Ureter (tissue), 1 donor: ENCODE data around the gene CPSF7. TPM values are rescaled to one million over a fixed set of nuclear protein-coding genes. Genes with fewer than 3 reads are reported as not detected.
A peak's percentile ranks its signal among the peaks of the same experiment; 100 is the strongest.
"Not testable (repeated sequence)": the region's sequence is repeated elsewhere in the genome, so short reads cannot be mapped to it uniquely, and the experiment has no call there.

Experiments
- DNase-seq: peaks from one replicate; pipeline ENCODE4 v3.0.0-alpha.2; 2020; ENCODE audit warnings: low spot score
- total RNA-seq: library from RNA; stranded (reverse); gene quantifications from one replicate; pipeline ENCODE4 v1.2.4, GENCODE V29; 2023
- donor health status: DM: yes; HTN: yes; CAD: no.

The CPSF7 gene
- total RNA-seq, 1 donor from 2014 or later = 124 TPM

DNA sequence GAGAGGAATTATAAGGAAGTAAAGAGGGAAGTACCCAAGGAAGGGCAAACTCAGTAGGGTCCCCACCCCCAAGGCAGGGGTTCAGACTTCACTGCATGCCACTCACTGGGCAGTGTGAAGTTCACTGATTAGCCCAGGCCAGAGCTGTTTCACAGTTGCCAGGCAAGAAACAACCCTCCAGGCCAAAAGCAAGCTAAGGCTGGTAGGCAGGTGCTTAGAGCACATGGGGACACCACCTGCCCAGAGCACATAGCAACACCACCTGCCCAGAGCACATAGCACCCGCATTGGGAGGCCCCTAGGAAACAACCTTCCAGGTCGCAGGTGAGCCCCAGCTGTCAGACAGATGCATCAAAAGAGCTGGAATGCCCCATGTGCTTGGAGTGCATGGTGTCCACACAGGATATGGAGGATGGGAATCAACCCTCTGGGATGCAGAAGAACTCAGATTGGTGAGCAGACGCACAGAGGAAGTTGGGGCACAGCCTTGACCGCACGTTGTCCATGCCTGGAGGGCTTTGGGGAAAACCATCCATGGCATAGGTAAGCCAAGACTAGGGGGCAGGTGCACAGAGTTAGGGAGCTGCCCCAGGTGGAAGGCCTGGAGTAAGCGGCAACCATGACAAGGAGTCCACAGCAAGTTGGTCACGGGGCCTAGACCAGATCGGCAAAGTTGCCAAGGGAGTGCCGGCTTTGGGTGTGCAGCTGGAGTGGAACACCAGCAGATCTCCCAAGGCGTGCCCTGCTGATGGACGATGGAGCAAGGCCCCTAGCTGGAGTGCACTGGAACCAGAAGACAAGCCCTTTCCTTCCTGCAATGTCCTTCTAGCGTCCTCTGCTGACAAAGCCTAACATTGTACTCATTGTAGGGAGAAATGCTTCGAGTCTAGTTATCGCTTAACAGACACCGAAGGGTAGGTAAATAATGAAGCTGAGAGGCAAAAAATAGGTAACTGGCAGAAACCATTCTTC is 45.2 kb downstream of the CPSF7 start:
- no peak for DNase-seq

DNA sequence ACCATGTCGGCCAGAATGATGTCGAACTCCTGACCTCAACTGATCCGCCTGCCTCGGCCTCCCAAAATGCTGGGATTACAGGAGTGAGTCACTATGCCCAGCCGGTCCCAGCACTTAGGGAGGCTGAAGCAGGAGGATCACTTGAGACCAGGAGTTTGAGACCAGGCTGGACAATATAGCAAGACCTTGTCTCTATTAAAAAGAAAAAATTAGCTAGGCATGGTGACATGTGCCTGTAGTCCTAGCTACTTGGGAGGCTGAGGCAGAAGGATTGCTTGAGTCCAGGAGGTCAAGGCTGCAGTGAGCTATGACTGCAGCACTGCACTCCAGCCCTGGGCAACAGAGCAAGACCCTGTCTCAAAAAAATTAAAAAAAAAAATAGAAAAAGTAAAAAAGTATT is 45.9 kb downstream of the CPSF7 start:
- DNase-seq = not testable (repeated sequence)

DNA sequence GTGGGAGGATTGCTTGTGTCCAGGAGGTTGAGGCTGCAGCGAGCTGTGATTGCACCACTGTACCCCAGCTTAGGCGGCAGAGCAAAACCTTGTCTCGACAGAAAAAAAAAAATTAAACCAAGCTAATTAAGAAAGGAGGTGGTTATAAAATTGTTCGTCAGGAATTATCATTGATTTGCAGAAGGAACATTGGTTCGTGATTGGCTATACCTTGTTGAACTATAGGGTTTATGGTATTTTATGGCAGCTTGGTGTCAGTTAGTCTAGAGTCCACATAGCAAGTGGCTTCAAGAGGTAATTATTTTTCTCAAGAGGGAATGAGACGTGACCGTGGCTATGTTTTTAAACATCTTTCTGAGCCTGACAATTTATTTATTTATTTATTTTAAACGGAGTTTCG is 48.9 kb downstream of the CPSF7 start:
- DNase-seq = no peak

DNA sequence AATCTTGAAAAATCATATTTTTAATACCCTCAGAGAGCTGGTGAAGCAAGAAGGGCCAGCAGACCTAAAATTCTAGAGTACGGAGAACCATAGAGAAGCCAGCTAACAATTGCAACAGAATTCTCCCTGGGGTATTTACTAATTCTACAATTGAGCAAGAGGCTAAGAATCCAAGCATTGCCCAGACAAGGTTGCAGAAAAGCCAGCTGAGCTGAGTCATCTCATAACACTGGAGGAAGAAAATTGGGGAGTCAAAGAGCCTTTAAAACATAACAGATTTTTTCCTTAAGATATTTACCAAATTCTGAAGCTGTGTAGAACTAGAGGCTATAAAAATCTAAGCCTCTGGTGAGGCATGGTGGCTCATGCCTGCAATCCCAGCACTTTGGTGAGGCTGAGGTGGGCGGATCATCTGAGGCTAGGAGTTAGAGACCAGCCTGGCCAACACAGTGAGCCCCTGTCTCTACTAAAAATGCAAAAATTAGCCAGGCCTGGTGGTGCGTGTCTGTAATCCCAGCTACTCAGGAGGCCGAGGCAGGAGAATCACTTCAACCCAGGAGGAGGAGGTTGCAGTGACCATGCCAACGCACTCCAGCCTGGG is 51.0 kb downstream of the CPSF7 start:
- DNase-seq = no peak

DNA sequence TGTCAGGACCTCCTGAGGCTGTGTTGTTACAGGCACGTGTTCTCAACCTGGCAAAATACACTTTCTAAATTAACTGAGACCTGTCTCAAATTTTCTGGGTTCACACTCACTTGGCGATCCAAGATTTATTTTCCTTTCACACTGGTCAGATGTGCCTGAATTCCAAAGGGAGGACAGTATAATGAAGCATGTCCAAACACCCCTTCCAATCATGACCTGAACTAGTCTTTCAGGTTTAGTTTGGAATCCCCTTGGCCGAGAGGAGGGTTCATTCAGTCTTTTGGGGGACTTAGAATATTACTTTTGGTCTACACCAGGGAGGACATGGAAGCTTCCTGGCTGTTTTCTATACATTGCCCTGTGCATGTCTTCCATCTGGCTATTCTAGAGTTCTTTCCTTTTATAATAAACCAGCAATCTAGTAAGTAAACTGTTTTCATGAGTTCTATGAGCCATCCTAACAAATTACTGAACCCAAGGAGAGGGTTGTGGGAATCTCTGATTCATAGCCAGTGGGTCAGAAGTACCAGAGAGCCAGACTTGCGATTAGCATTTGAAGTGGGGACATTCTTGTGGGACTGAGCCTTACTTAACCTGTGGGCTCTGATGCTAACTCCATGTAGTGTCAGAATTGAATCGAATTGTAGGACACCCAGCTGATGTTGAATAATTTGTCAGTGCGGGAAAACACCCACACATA is 52.2 kb downstream of the CPSF7 start:
- no peak for DNase-seq

DNA sequence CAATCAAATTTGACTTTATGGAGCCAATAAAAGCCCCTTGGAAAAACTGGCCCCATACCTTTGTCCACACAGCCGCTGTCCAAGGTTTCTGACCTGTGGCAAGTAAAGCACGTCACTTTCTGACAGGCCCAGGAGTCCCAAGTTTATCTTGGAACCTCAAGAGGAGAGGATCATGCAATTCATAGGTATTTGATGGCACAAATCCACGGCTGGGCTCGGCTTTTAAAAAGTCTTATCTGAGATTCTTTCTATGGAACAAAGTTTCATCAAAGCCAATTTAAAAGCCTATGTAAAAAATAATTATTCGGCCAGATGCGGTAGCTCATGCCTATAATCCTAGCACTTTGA is 54.0 kb downstream of the CPSF7 start:
- no peak for DNase-seq

DNA sequence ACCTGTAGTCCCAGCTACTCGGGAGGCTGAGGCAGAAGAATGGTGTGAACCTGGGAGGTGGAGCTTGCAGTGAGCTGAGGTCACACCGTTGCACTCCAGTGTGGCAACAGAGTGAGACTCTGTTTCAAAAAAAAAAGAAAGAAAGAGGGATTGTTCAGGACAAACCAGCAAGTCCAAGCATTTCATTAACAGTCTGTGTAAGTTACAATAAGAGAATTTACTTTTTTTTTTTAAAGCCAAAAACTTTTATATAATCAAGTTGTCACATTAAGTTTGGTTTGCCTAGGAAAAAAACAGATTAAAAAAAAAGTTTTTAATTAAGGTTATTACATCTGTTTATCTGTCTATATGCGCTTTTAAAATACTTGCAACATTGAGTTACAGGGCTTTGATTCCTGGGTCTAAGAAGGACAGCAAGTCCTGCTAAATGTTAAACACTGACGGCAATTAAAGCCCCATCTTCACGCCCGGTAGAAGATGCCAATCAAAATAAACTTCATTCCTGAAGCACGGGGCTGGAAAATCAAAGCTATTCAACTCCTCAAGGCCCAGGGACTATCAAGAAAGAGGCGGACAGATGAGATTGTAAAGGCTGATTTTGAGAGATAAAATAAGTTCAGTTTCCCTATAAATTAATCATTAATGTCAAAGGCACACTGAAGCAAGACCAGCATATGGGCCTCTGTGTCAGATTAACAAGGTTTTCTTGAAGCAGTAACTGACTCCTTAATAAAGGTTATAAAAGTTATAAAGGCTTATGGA is 56.9 kb downstream of the CPSF7 start:
- DNase-seq = no peak

DNA sequence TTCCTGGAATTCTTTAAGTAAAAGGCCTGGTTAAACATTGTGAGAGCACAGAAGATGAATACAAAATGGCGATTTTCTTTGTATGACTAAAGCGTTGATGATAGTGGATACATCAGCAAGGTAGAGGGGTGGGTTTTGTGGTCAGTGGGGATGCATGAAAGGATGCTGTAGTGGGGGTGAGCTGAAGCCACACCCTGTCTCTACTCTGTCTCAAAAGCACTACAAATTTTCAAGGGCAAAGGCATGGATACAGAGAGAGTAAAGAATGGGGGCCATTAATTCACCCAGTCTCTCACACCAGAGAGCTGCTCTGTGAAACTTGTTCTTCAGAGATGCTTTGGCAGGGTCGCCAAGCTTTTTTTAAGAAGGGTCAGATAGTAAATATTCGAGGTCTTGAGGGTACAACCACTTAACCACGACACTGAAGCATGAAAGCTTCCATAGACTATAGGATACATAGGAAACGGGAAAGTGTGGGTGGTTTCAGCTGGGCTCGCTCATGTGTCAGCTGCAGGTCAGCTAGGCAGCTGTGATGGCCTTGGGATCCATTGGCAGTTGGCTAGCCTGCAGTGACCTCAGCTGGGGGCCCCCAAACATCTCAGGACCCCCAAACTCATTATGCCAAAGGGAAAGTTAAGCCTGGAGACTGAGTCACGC is 59.3 kb downstream of the CPSF7 start:
- DNase-seq = no peak

DNA sequence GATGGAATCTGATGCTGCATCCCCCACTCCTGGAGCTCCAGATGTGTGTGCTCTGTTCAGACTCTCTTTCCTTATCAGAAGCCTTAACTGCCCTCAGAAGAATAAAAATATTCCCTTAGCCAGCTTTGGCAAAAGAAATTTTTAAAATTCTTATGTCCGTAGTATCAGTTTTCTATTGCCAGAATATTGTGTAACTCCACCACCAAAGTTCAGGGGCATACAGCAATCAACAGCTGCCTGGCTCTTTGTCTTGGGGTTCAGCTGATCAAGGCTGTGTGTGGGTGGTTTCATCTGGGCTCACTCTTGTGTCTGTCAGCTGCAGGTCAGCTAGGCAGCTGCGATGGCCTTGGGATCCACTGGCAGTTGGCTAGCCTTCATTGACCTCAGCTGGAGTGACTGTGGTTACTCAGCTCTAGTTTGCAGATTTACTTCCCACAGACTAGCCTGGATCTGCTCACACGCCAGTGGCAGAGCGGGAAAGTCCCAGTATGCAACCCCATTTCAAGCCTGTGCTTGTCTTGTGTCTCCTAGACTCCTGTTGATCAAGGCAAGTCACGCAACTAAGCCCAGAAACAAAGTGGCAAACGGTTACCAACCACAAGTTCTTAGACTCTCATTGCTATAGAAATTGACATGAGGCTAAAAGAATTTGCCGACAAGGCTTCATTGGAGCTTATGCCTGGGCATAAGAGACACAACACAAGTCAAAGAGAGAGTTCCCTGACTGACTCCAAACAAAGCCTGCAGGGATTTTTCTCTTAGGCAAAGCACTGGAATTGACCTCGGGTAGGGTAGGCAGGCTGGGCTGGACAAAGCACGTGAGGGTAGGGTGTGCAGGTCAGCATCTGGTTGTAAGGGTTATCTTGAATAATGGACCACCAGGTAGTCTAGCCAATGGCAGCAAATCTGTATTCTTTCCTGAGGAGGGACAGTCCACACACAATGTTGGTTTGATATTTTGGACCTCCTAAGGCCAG is 60.1 kb downstream of the CPSF7 start:
- peak; percentile 78 for DNase-seq

DNA sequence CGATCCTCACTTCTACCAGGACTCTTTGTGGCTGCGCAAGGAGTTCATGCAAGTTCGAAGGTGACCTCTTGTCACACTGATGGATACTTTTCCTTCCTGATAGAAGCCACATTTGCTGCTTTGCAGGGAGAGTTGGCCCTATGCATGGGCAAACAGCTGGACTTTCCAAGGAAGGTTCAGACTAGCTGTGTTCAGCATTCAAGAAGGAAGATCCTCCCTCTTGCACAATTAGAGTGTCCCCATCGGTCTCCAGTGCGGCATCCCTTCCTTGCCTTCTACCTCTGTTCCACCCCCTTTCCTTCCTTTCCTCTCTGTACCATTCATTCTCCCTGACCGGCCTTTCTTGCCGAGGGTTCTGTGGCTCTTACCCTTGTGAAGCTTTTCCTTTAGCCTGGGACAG is 61.1 kb downstream of the CPSF7 start:
- DNase-seq = no peak

DNA sequence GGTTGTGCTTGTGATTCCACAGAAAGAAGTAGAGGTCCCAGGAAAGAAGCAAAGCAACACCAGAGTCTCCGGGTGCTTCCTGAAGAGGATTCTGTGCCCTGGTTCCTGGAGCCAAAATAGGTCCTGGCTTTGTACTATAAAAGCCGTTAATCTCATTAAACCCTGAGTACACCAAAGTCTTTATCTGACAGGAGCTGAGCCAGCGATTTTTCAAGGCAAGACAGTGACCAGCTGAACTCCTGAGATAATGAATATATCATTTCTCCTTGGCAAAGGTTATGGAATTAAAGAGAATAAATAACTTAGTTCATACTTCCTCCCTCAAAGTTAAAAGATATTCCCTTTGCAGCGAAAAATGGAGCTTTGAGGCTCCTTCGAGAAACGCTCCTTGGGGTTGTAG is 62.4 kb downstream of the CPSF7 start:
- no peak for DNase-seq

DNA sequence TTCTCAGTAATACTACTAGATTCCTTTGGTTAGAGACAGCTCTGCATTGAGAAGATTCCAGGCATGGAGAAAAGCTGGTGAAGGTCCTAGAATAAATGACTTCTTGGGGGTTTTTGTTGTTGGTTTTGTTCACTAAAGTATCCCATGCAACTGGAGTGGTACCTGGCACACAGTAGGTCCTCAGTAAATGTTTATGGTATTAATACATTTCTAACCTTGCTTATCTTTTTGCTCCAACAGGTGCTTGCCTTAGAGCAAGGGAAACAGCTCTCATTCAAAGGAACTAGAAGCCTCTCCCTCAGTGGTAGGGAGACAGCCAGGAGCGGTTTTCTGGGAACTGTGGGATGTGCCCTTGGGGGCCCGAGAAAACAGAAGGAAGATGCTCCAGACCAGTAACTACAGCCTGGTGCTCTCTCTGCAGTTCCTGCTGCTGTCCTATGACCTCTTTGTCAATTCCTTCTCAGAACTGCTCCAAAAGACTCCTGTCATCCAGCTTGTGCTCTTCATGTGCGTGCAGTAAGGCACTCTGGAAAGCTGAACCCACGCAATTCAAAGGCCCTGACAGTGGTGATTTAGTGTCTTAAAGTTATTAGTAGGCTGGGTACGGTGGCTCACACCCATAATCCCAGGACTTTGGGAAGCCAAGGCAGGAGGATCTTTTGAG is 65.6 kb downstream of the CPSF7 start:
- no peak for DNase-seq

DNA sequence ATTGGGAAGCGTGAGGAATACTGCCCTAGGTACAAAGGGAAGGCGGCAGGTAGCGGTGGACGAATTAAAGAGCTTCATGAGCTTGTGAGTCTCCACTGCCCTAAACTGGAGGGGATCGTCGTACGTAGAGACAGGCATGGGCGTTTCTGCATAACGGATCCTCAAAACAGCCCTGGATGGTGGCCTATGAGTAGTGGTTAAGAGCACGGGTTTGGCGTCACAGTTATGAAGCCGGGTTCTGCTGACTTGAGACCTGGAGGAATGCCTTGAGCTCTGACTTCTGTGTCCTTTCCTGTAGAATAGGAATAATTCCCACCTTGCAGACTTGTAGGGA is 67.3 kb downstream of the CPSF7 start:
- DNase-seq = no peak

DNA sequence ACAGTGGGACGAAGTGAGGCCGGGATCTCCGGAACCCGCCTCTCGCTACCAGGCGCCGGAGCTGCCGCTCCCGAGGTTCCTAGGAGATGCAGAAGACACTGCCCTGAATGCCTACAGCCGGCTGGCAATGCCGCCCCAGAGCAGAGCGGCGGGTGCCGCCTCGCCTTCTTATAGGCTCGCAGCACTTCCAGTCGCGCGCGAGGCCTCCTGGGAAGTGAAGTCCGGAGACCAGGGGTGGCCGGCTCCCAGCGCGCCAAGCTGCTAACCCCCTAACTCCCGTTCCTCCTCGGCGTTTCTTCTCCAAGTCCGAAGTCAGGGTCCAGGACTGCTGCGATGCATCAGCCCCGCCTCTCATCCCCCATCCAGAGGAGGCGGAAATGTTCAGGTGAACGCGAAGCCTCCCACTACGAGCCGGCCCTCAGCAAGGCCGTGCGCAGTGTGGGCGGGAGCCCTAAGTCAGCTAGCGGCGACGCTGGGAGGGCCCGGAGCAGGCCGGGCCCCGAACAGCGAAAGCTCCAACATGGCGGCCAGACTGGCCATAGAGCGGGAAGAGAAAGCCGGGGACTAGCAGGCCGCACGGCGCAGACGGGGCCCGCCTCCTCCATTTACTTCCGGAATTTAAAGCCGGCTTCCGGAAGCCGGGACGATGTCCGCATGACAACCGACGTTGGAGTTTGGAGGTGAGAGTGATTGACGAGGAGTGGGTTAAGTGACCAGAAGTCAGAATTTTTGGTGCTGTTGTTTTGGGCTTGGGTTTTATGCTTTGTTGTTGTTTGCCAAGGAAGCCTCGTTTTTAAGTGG is 67.8 kb downstream of the CPSF7 start, which contains the start of the genes CYB561A3 and TMEM138:
Gene CYB561A3, minus strand, starts transcription at position 142 of the 801 bp plus-strand sequence. CDS start 5,169 bp downstream, outside the sequence.
Gene TMEM138, plus strand, starts transcription at position 634 of the 801 bp plus-strand sequence. CDS start 2,017 bp downstream, outside the sequence.
- DNase-seq = peak; percentile 94

DNA sequence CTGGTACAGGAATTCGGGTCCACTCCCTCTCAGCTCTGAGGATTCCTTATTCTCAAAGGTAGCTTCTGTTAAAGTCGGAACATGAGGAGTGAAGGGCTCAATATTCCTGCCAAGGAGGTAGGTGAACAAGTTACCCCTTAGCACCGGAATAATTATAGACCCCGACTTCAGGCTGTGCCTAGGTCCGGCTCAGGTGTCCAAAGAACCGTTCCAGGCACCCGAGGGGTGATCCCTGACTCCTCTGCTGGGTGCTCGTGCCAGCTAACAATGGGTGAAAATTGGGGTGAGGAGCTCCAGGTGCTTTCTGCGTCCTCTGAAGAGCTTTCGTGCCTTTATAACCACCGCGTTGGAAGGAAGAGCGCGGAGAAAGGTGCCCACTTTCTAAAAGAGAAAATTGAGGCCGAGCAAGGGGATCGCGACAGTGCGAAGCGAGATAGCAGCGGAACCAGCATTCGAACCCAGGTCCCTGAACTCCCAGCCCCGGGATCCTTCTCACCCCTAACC is 68.5 kb downstream of the CPSF7 start:
- no peak for DNase-seq

DNA sequence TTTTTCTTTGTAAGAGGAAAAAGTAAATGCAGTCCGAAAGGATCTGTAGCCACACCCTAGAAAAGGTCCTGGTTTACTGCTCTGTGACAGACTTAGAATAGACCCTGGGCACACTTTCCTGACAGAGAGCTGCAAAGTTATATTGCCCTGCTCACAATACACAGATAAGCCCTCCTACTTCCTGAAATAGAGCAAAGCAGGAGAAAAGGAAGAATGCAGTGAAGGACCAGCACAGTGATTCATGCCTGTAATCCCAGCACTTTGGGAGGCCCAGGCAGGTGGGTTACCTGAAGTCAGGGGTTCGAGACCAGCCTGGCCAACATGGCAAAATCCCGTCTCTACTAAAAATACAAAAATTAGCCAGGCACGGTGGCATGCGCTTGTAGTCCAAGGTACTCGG is 70.3 kb downstream of the CPSF7 start:
- no peak for DNase-seq

DNA sequence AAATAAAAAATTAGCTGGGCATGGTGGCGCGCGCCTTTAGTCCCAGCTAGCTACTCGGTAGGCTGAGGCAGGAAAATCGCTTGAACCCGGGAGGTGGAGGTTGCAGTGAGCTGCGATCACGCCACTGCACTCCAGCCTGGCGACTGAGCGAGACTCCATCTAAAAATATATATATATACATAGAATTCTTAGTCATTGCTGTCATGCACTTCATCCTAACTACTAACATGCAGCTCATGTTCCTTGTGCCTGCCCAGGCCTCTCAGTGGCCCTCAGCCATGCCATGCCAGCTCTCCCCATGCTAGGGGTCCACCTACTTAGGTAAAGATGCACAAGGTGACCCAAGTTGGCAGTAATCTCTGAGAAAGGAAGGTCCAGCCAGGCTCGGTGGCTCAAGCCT is 71.2 kb downstream of the CPSF7 start:
- DNase-seq = no peak

DNA sequence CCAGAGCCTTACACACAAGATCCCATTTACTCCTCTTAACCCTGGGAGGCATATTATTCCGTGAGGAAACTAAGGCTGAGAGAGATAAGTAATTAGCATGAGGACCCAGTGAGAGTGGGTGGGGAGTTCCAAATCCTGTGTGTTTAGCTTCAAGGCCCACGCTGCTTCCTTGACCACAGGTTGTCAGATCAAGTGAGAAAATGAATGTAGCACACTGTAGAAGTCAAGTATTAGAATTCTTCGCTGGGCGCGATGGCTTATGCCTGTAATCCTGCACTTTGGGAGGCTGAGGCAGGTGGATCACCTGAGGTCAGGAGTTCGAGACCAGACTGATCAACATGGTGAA is 71.9 kb downstream of the CPSF7 start:
- no peak for DNase-seq
